Skeletal muscle cell (primary cell): ENCODE measurements around the gene EZH1.
"Not testable (repeated sequence)": the region's sequence is repeated elsewhere in the genome, so short reads cannot be mapped to it uniquely, and the experiment has no call there.

ENCODE experiments used
- DNase-seq: peaks from one replicate; pipeline ENCODE4 v3.0.0-alpha.2; 2010; ENCODE audit warnings: low read depth
- H3K4me3 ChIP-seq: 2 replicates; pipeline ENCODE4 v1.5.1; 2011; ENCODE audit warnings: low read depth, mild to moderate bottlenecking, control low read depth, low read length, moderate library complexity

EZH1 gene

GRCh38 chr17:42673885-42674754 lies 70.7 kb downstream of the EZH1 start:
- DNase-seq, result no peak
- H3K4me3 ChIP-seq, result peak overlapping the region; percentile 89

GRCh38 chr17:42673266-42673884 lies 71.5 kb downstream of the EZH1 start:
- no peak overlapping the region for H3K4me3 ChIP-seq
- no peak for DNase-seq

- no peak overlapping the region for H3K4me3 ChIP-seq
- DNase-seq, result no peak
Observed at GRCh38 chr17:42672038-42672437, 72.8 kb downstream of the EZH1 start.

DNA sequence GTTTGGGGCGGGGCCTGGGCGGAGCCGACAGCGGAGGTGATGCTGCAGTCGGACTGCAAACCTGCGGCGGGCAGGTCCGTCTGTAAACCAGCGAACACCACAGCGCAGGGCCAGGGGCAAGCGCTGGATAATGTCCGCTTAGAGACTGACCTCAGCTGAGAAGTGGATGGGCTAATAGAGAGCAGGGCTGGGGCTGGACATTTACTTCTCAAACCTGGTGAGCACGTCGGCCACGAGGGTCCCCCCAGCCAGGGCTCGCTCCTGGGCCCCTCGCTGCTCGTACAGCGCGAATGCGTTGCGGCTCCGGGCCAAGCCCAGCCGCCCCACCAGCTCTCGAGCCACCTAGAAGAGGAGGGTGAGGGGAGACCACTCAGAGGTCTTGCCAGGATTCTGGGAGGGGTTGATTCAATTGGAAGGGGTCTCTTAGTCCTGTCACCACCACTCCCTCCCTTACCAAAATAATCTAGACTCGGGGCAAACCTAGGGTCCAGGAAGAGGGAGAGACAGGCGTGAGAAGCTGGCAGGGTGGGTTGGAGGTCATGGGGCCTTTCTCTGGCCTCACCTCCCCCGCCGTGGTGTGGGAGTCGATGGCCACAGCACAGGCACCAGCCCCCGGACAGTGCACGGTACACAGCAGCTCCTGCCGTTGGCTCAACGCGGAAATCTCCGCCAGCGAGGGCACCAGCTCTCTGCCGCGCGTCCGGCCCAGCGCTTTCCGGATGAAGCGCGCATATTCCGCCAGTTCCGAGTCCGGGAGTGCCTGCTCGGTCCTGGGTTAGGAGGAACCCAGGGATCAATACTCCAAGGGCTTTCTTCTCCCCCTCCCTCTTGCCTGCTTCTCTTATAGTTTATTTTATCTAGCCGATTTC lies 73.8 kb downstream of the EZH1 start:
- no peak overlapping the region for H3K4me3 ChIP-seq

GRCh38 chr17:42669977-42670788 lies 74.7 kb downstream of the EZH1 start:
- no peak overlapping the region for H3K4me3 ChIP-seq
- no peak for DNase-seq

More for the DNA sequence above, 73.8 kb downstream of the EZH1 start:
- DNase-seq, result no peak

- no peak for DNase-seq
- H3K4me3 ChIP-seq, result no peak overlapping the region
Observed at GRCh38 chr17:42669705-42669976, 75.2 kb downstream of the EZH1 start.

DNA sequence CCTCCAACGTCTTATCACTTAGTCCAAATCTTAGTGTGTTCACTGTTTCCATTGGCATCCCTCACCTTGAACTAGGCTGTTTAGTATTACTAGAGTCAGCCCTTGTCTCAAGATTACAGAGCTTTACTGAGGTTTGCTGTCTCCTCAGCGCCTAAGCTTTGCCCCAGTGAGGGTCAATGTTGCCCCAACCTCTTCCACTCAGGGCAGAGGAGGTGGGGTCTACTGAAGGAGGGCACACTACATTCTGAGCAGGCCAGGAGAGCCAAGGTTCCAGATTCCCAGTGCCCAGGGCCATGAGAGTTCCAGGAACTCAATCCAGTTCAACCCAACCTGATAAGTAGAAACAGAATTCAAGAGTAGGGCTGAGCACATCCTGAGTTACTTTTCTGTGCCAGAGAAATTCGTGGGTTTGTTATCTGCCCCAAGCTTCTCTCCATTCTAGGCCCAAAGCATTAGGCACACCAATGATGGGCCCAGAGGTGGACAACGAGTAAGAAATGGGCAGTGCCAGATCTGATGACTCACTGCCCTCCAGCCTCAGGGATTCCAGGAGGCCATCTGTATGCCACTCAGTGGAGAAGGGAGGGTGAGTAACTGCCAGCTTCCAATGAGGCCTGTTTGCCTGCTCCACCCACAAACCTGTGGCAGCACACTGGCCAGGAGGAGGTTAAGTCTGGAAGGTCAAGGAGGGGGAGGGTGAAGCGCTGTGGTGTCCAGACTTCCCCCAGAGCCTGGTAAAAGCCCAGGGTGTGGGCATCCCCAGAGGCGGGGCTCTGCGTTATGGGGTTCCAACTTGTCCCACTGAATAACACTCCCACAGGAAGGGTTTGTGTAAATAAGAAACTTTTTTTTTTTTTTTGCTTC lies 77.5 kb downstream of the EZH1 start:
- DNase-seq, result no peak
- no peak overlapping the region for H3K4me3 ChIP-seq

- DNase-seq, H3K4me3 ChIP-seq: not testable (repeated sequence)
Observed at GRCh38 chr17:42666126-42666525, 78.7 kb downstream of the EZH1 start.

GRCh38 chr17:42665581-42666001 lies 79.2 kb downstream of the EZH1 start:
- H3K4me3 ChIP-seq, result no peak overlapping the region
- no peak for DNase-seq

DNA sequence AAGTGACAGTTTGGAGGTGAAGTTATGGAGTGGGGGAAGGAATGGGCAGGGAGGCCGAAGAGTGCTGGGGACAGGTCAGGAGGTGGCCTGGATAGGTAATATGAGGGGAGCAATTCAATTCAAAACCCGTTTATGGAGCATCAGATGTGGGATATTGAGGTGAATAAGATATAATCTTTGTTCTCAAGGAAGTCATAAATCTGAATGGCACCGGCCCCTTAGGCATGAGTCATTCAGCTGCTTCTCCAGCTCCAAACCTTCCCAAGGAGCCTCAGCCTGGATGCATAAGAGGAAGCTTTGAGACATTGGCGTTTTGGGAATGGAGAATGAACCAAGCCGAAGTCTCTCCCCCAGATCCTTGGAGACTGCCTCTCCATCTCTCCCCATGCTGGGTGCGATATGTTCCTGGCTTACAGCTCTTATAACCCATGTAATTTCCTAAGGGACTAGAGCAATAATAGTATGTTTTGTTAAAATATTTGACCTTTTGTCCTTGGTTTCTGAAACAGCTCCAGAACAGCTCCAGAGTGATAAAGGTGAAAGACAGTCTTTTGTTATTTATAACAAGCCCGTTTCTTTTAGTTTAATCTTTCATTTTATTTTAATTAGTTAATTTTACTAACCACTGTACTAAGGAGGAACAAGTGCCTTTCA lies 84.0 kb downstream of the EZH1 start:
- no peak for DNase-seq
- H3K4me3 ChIP-seq, result peak overlapping the region; percentile 27

DNA sequence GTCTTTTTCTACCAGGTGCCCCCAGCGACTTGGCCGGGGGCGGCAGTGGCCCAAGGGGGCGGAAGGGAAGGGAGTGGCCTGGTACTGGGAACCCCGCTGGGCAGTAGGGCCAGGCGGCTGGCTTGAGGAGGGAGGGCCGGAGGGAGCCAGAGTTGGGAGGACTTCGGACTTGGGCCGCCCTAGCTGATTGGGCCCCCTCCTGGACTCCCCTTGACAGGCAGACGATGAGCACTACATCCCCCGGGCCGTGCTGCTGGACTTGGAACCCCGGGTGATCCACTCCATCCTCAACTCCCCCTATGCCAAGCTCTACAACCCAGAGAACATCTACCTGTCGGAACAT lies 84.9 kb downstream of the EZH1 start:
- peak overlapping the region; percentile 78 for H3K4me3 ChIP-seq
- DNase-seq, result not testable (repeated sequence)

- DNase-seq, result no peak
- H3K4me3 ChIP-seq, result peak within 1 kb of the TSS; percentile 78
Observed at GRCh38 chr17:42659079-42659931, 85.5 kb downstream of the EZH1 start, which contains the start of gene TUBG2. TSS of gene TUBG2 (plus strand) at chr17:42659284. CDS start at chr17:42659504, 220 bp downstream.

DNA sequence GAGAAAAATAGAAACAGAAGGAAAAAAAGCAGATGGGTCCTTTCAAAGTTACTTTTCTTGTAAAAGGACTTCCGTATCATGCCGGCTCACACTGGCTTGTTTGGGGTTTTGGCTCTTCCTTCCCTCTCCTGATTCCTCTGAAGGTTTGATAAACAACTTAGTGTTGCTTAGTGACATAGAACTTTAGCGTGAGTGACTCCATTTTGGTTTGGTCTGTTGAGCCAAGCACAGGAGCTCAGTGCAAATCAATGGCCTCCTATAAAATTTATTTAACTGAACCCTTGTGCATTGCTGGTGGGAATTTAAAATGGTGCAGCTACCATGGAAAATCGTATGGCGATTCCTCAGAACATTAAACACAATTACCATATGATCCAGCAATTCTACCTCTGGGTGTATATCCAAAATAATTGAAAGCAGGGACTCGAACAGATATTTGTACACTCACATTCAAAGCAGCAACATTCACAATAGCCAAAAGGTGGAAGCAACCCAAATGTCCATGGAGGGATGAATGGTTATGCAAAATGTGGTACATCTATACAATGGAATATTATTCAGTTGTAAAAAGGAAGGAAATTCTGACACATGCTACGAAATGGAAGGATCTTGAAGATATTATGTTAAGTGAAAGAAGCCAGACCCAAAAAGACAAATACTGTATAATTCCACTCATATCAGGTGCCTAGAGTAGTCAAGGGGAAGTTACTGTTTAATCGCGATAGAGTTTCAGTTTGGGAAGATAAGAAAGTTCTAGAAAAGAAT lies 86.8 kb downstream of the EZH1 start:
- no peak for DNase-seq
- no peak overlapping the region for H3K4me3 ChIP-seq

DNA sequence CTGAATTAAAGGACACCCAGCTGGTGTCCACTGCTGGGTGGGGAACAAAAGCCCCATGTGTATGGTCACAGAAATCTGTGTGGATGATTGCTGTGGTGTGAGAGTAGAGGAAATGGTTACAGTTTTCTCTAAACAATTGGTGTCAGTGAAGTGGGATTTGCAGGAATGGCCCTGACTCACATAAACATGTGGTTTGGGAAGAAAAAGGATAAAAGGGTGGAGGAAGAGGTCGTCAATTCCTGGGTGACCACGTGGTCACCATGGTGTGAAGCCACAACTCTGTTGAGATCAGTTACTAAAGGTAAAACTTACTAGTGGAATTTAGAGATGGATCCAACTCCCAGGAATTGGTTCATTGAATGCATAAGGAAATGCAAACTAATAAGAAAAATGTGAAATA lies 89.3 kb downstream of the EZH1 start:
- DNase-seq, result no peak
- no peak overlapping the region for H3K4me3 ChIP-seq

DNA sequence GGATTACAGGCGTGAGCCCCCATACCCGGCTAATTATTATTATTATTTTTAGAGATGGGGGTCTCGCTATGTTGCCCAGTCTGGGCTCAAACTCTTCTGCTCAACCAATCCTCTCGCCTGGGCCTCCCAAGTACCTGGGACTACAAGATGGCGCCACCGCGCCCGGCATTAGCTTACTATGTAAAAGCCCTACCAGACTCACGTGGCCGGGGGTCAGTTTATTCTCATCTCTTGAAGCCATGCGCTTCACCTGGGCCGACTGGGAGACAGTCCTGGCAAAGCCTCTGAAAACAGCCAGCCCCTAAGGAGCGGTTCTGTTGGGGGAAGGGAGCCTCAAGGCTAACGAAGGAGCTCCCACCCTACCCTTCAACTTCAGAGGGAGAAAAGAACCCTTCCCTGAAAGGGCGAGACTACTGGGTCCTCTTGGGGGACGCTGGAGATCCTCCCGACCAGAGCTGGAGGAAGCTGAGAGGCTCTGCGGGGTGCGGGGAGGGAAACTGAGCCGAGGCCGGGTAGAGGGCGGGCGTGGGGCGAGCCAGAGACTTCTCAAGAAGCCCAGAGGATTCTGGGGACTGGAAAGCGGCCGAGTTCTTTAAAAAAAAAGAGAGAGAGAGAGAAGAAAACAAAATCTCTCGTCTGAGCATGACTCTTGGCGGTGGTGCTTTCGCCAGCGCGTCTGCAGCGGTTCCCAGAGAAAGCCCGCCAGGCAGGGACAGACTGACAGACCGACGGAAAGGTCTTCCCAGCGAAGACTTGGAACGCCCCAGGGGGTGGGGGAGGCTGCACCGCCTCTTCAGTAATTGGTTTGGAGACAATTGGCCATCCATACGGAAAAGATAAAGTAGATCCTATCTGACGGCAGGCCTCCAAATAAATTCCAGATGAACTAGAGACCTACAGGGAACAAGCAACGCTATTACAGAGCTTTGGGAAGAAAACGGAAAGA lies 91.4 kb downstream of the EZH1 start:
- no peak for DNase-seq
- H3K4me3 ChIP-seq, result peak overlapping the region; percentile 33
